GM18951 (cell line): Measurements from ENCODE around the gene GSG1L2.

Experiments used
- POLR2A ChIP-seq: IDR thresholded peaks from 4 replicates; pipeline ENCODE4 v1.6.1; 2011; ENCODE audit warnings: mild to moderate bottlenecking; ENCODE audit not compliant: insufficient read length, insufficient read depth; ENCODE audit errors: extremely low read depth
- in situ Hi-C: fragments of 300-500 bp; cut with MboI; formaldehyde crosslinking; loops from one replicate; pipeline ENCODE4 v1.12.0; 2022; ENCODE audit warnings: low sequenced_read_pairs, mixed read lengths, inconsistent platforms; ENCODE audit not compliant: unreplicated experiment

GSG1L2 gene

GRCh38 chr17:9821921-9822320, at the start of gene GSG1L2:
Gene GSG1L2, minus strand, starts transcription at chr17:9822079. Its CDS starts 8 bp downstream, at chr17:9822071.
- no peak for TF ChIP-seq POLR2A
- in situ Hi-C loops = no loop called here

GRCh38 chr17:9868552-9868951, 46.7 kb upstream of the GSG1L2 start:
- in situ Hi-C loops = no loop called here
- TF ChIP-seq POLR2A = no peak

- in situ Hi-C loops = no loop called here
- no peak for TF ChIP-seq POLR2A
Observed at GRCh38 chr17:9865586-9865985, 43.7 kb upstream of the GSG1L2 start.

- TF ChIP-seq POLR2A = no peak
- in situ Hi-C loops = no loop called here
Observed at GRCh38 chr17:9862949-9863348, 41.1 kb upstream of the GSG1L2 start.

GRCh38 chr17:9862220-9862619, 40.3 kb upstream of the GSG1L2 start:
- TF ChIP-seq POLR2A = no peak
- in situ Hi-C loops = no loop called here

GRCh38 chr17:9860851-9861250, 39.0 kb upstream of the GSG1L2 start:
- no peak for TF ChIP-seq POLR2A
- in situ Hi-C loops = no loop called here

DNA sequence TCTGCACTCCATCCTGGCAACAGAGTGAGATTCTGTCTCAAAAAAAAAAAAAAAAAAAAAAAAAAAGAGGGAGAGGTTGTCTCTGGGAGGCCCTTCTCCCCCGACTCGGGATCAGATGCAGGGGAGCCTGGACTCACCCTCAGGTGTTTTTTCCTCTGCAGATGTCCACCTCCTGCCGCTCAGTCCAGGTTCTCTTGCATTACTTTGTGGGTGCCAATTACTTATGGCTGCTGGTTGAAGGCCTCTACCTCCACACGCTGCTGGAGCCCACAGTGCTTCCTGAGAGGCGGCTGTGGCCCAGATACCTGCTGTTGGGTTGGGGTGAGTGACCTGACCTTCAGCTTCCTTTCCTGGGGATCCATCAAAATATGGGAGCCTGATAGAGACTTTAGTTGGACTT, 37.9 kb upstream of the GSG1L2 start:
- in situ Hi-C loops = no loop called here
- TF ChIP-seq POLR2A = no peak

DNA sequence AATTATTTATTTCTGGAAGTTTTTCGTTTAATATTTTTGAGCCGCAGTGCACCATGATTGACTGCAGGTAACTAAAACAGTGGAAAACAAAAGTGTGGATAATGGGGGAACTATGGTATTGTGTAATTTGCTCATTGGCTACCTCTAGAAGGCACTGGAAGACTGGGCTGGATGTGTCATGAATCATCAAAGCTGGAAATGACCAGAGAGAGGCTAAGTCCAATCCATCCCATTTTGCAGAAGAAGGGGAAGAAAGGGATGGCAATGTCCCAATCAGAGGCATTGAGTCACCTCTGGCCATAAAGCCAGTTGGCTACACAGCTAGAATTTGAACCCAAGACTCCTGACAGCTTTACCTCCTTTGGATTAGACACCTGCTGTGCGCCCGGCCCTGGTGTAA, 33.2 kb upstream of the GSG1L2 start:
- in situ Hi-C loops = no loop called here
- TF ChIP-seq POLR2A = no peak

DNA sequence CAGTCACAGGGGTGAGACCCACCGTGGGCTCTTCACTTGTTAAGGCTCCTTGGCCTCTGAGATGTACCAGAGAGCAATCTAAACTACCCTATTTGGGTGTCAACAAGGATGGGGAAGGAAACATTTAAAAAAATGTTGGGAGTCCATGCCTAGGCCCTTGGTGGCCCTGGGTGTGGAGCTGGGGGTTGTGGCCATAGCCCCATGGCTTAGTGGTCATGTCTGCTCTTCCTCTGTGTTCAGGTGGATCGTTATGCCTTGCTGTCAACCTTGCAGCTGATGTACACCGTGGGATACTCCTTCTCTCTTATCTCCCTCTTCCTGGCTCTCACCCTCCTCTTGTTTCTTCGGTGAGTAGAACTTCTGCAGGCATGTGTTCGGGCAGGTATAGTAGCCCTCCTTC, 32.4 kb upstream of the GSG1L2 start:
- no peak for TF ChIP-seq POLR2A
- in situ Hi-C loops = no loop called here

DNA sequence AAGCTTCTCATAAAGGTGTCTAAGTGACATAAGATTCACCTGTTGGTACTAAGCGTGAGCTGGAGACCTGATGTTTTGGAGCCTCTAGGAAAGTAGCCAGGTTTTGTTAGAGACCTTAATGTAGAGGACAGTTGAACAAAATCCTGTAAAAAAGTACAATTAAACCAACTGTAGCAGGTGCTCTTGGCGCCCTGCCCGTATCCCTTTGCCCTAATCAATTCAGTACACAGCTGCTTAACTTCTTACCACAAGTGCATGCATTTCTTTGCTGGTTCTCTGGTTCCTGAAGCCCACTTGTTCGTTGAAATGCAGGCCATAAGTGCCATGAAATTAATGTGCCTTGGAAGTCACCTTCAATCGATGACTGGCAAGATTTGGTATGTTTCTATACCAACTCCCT, 28.3 kb upstream of the GSG1L2 start:
- no peak for TF ChIP-seq POLR2A
- in situ Hi-C loops = no loop called here

DNA sequence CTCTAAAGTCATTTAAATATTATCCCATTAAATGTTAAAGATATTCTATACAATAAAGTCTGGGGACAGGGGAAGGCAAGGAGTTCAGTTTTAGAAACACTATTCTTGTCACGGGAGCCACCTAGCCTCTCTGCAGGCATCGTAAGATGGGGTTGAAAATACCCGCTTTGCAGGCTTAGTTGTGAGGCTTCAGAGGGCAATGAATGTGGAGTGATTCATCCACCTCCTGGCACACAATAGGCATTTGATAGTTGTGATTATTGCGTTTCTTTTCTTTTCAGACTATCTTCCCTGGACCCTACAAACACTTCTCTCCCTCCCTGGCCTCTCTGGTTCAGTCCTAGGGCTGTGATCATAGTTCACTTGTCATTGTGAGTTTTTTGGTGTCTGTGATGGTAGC, 23.4 kb upstream of the GSG1L2 start:
- in situ Hi-C loops = no loop called here
- no peak for TF ChIP-seq POLR2A

- in situ Hi-C loops = no loop called here
- TF ChIP-seq POLR2A = no peak
Observed at GRCh38 chr17:9844153-9844552, 22.3 kb upstream of the GSG1L2 start.

- no peak for TF ChIP-seq POLR2A
- in situ Hi-C loops = no loop called here
Observed at GRCh38 chr17:9843152-9844010, 21.5 kb upstream of the GSG1L2 start.

GRCh38 chr17:9842057-9842758, 20.3 kb upstream of the GSG1L2 start:
- in situ Hi-C loops = no loop called here
- TF ChIP-seq POLR2A = no peak
